IMR-90 (cell line): ENCODE results near the gene GALNT9.

ENCODE experiments used
- CHD1 ChIP-seq: IDR thresholded peaks from 2 replicates; pipeline ENCODE4 v1.6.1; 2012; ENCODE audit warnings: low read depth, low read length, improper control_type of control experiment
- TF ChIP-seq, protein P1 (sequence below): conservative IDR thresholded peaks from 2 replicates; pipeline ENCODE4 v1.5.1; 2012; ENCODE audit warnings: mild to moderate bottlenecking, low read depth, low read length, improper control_type of control experiment

DNA sequence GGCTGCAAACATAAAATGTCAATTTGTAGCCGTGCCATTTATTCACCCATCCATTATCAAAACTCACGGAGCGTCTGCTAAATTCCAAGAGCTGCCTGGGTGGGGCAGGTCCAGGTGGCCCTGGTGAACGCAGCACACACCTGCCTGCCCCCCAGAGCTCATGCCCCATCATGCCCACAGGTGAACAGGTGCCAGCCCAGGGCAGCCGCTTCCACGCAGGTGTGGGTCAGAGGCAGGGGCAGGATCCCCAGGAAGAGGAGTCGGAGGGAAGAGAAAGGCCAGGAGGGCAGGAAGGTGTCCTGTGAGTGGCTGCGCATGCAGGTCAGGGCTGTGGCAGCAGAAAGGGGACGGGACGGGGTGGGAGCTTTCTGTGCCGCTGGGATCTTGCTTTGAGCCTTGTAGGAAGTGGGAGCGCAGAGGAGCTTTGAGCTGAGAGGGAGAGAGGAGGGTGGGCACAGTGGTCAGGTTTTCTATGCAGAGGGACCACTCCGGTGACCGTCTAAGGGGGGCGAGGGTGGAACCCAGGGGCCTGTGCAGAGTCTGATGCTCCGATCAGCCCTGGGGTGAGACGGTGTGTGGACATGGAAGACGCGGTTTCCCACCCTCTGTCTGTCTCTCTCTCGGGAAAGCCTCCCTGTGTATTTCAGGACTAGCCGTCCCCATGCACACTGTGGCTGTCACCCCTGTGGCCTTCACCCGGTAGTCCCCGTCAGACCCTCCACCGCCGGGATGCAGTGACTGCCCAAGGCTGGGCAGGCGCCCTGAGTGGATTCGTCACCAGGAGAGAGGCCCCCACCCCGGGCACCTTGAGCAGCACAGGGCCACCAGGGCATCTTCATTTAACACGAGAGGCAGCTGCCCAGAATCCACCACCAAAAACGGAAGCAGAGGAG, 26.7 kb downstream of the GALNT9 start:
- TF ChIP-seq, protein P1, sequence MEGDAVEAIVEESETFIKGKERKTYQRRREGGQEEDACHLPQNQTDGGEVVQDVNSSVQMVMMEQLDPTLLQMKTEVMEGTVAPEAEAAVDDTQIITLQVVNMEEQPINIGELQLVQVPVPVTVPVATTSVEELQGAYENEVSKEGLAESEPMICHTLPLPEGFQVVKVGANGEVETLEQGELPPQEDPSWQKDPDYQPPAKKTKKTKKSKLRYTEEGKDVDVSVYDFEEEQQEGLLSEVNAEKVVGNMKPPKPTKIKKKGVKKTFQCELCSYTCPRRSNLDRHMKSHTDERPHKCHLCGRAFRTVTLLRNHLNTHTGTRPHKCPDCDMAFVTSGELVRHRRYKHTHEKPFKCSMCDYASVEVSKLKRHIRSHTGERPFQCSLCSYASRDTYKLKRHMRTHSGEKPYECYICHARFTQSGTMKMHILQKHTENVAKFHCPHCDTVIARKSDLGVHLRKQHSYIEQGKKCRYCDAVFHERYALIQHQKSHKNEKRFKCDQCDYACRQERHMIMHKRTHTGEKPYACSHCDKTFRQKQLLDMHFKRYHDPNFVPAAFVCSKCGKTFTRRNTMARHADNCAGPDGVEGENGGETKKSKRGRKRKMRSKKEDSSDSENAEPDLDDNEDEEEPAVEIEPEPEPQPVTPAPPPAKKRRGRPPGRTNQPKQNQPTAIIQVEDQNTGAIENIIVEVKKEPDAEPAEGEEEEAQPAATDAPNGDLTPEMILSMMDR = no peak
- no peak for TF ChIP-seq CHD1
